Measurements from ENCODE around the gene QPRT. TPM values are rescaled to one million over a fixed set of nuclear protein-coding genes. Genes with fewer than 3 reads are reported as not detected.

Gene QPRT
- total and polyA plus RNA-seq, 2 donors (not counting 1 experiment from before 2014, with no cell fraction given): 0.06 to 0.22 TPM

DNA sequence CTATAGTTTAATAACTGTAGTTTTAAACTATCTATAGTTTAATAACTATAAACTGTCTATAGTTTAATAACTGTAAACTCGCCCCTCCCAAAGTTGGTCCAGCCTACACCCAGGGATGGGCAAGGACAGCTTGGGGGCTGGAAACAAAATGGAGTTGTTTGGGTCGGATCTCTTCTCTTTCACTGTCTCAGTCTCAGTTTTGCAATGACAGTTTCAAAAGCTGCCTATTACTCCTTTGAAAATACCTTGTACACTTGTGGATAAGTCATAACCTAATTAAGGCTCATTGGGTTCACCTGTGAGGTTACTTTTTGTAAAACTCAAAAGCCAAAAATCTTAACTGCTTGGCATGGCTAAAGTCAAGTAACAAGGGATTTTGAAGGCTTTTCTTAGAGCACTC, 35.4 kb downstream of the QPRT start:
- intact Hi-C loops (cut with micrococcal nuclease): no loop called here
- no peak for ATAC-seq (ENCODE audit: low read depth)
- POLR2A ChIA-PET: no interaction called here
- Histone ChIP-seq H3K4me3 (ENCODE audit: control extremely low read depth in 1 of 5, extremely low read depth in 1 of 5, insufficient read depth in 1 of 5, low read depth in 2 of 5, low read length in 4 of 5) (no peak overlapping the region), H3K27ac (ENCODE audit: low read length in 2 of 2) (no peak overlapping the region), H3K9ac (ENCODE audit: low read length) (no peak overlapping the region), H3K79me2 (ENCODE audit: control insufficient read depth, insufficient read depth, low read length) (no peaks in the 10 kb centered on the region), H3K9me3 (ENCODE audit: control extremely low read depth in 1 of 3, control insufficient read depth in 2 of 3, insufficient read depth in 1 of 3, low read length in 2 of 3) (no peaks in the 10 kb centered on the region), H3K27me3 (replicated peaks in 1 of 4; ENCODE audit: control extremely low read depth in 1 of 4, control insufficient read depth in 3 of 4, insufficient read depth in 4 of 4, low read length in 3 of 4) (no peaks in the 10 kb centered on the region), H3K36me3 (replicated peaks in 1 of 2; ENCODE audit: control extremely low read depth in 1 of 2, control insufficient read depth in 1 of 2, extremely low read depth in 1 of 2, insufficient read depth in 2 of 2, low read length in 1 of 2) (no peaks in the 10 kb centered on the region), H3K4me2 (replicated peaks; ENCODE audit: low read depth, low read length, poor library complexity, severe bottlenecking) (no peak overlapping the region), H4K20me1 (ENCODE audit: control insufficient read depth, insufficient read depth, low read length, poor library complexity, severe bottlenecking) (no peaks in the 10 kb centered on the region), H2AFZ (ENCODE audit: insufficient read depth, low read depth, low read length, poor library complexity, severe bottlenecking) (no peak overlapping the region), H3K4me1 (ENCODE audit: control insufficient read depth in 2 of 2, insufficient read depth in 2 of 2, low read length in 2 of 2) (peaks cover 11 to 12% of the 10 kb centered on the region in 2 donors)
- CTCF ChIA-PET: interaction anchor here (0.6 to 1.6 kb wide), 3 partner anchors 9 to 23 kb away, joined by 3 to 5 read pairs (median 4); no protein-coding TSS in a partner anchor
- no CpG with 5 or more reads among the region's 2 CpGs for WGBS (ENCODE audit: insufficient coverage)
- Mint-ChIP-seq H3K27me3 (peaks cover 3% of the 10 kb centered on the region), H3K4me1 (peaks cover 14% of the 10 kb centered on the region), H3K9me3 (ENCODE audit: insufficient read depth) (no peaks in the 10 kb centered on the region), H3K4me3 (no peak overlapping the region), H3K27ac (no peak overlapping the region)
- TF ChIP-seq EZH2 (IDR thresholded peaks at IDR 0.05; ENCODE audit: borderline replicate concordance, insufficient read depth, low read depth, low read length, poor library complexity, severe bottlenecking): no peak
- TF ChIP-seq, protein P1, sequence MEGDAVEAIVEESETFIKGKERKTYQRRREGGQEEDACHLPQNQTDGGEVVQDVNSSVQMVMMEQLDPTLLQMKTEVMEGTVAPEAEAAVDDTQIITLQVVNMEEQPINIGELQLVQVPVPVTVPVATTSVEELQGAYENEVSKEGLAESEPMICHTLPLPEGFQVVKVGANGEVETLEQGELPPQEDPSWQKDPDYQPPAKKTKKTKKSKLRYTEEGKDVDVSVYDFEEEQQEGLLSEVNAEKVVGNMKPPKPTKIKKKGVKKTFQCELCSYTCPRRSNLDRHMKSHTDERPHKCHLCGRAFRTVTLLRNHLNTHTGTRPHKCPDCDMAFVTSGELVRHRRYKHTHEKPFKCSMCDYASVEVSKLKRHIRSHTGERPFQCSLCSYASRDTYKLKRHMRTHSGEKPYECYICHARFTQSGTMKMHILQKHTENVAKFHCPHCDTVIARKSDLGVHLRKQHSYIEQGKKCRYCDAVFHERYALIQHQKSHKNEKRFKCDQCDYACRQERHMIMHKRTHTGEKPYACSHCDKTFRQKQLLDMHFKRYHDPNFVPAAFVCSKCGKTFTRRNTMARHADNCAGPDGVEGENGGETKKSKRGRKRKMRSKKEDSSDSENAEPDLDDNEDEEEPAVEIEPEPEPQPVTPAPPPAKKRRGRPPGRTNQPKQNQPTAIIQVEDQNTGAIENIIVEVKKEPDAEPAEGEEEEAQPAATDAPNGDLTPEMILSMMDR (IDR thresholded peaks at IDR 0.05): no peak
- DNase-seq: no peak

DNA sequence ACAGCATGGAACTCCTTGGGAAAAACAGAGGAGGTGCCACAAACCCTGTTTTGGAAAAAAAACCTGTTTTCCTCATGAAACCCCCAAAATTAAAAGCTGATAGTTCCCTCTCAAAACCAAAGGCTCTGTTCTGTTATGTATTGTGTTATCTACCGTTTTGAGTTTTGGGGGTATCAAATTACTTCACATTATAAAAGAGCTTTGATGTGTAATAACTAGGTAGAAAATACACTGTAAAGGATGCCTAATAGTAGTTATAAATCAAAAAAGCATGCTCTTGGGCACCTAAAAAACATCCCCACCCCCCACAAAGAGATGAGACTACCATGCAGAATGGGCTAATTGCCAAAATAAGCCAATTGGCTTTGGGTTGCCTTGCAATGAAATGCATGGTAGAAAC, 36.0 kb downstream of the QPRT start:
- Histone ChIP-seq H3K79me2 (ENCODE audit: control insufficient read depth, insufficient read depth, low read length) (no peaks in the 10 kb centered on the region), H4K20me1 (ENCODE audit: control insufficient read depth, insufficient read depth, low read length, poor library complexity, severe bottlenecking) (no peaks in the 10 kb centered on the region), H3K36me3 (replicated peaks in 1 of 2; ENCODE audit: control extremely low read depth in 1 of 2, control insufficient read depth in 1 of 2, extremely low read depth in 1 of 2, insufficient read depth in 2 of 2, low read length in 1 of 2) (no peaks in the 10 kb centered on the region), H3K9me3 (ENCODE audit: control extremely low read depth in 1 of 3, control insufficient read depth in 2 of 3, insufficient read depth in 1 of 3, low read length in 2 of 3) (no peaks in the 10 kb centered on the region), H3K27me3 (replicated peaks in 1 of 4; ENCODE audit: control extremely low read depth in 1 of 4, control insufficient read depth in 3 of 4, insufficient read depth in 4 of 4, low read length in 3 of 4) (no peaks in the 10 kb centered on the region), H3K9ac (ENCODE audit: low read length) (no peak overlapping the region), H3K4me2 (replicated peaks; ENCODE audit: low read depth, low read length, poor library complexity, severe bottlenecking) (no peak overlapping the region), H3K27ac (ENCODE audit: low read length in 2 of 2) (no peak overlapping the region), H3K4me1 (ENCODE audit: control insufficient read depth in 2 of 2, insufficient read depth in 2 of 2, low read length in 2 of 2) (peaks cover 9 to 10% of the 10 kb centered on the region in 2 donors), H3K4me3 (ENCODE audit: control extremely low read depth in 1 of 5, extremely low read depth in 1 of 5, insufficient read depth in 1 of 5, low read depth in 2 of 5, low read length in 4 of 5) (no peak overlapping the region), H2AFZ (ENCODE audit: insufficient read depth, low read depth, low read length, poor library complexity, severe bottlenecking) (no peak overlapping the region)
- no peak overlapping the region for H3K27ac Mint-ChIP-seq
- TF ChIP-seq EZH2 (IDR thresholded peaks at IDR 0.05; ENCODE audit: borderline replicate concordance, insufficient read depth, low read depth, low read length, poor library complexity, severe bottlenecking): no peak
- TF ChIP-seq, protein P1 (IDR thresholded peaks at IDR 0.05): no peak
- ATAC-seq (ENCODE audit: low read depth) (no peak), DNase-seq (no peak)
- H3K9me3 Mint-ChIP-seq (ENCODE audit: insufficient read depth): no peaks in the 10 kb centered on the region
- ChIA-PET POLR2A (no interaction called here), CTCF (interaction anchor here (0.6 to 1.6 kb wide), 4 partner anchors 8 to 23 kb away, joined by 3 to 5 read pairs (median 4); no protein-coding TSS in a partner anchor)
- no CpG with 5 or more reads among the region's 1 CpG for whole genome bisulfite sequencing (ENCODE audit: insufficient coverage)
- H3K4me3 Mint-ChIP-seq: no peak overlapping the region
- H3K27me3 Mint-ChIP-seq: peaks cover 3% of the 10 kb centered on the region
- peaks cover 9% of the 10 kb centered on the region for H3K4me1 Mint-ChIP-seq
- intact Hi-C loops (cut with micrococcal nuclease): no loop called here

Data from B cell (primary cell).